ENCODE results near the gene USH2A.

USH2A gene

GRCh38 chr1:216057947-216058346 lies 365.3 kb downstream of the USH2A start:
- H3K9me3 ChIP-seq (ENCODE audit: insufficient read depth, low read depth, low read length): no peaks in the 10 kb centered on the region
- no peaks in the 10 kb centered on the region for H3K36me3 ChIP-seq (ENCODE audit: insufficient read depth, low read depth, low read length)
- H3K4me1 ChIP-seq (ENCODE audit: insufficient read depth, low read length): no peaks in the 10 kb centered on the region
- H3K27ac ChIP-seq (ENCODE audit: low read length): no peak overlapping the region
- H3K27me3 ChIP-seq (ENCODE audit: insufficient read depth, low read length): no peaks in the 10 kb centered on the region
- no peak overlapping the region for H3K4me3 ChIP-seq (ENCODE audit: low read length)
- H3K9ac ChIP-seq (ENCODE audit: low read depth, low read length): no peak overlapping the region

- Histone ChIP-seq H3K27ac (ENCODE audit: low read length) (no peak overlapping the region), H3K36me3 (ENCODE audit: insufficient read depth, low read depth, low read length) (no peaks in the 10 kb centered on the region), H3K4me3 (ENCODE audit: low read length) (no peak overlapping the region), H3K9ac (ENCODE audit: low read depth, low read length) (no peak overlapping the region), H3K27me3 (ENCODE audit: insufficient read depth, low read length) (no peaks in the 10 kb centered on the region), H3K4me1 (ENCODE audit: insufficient read depth, low read length) (no peaks in the 10 kb centered on the region), H3K9me3 (ENCODE audit: insufficient read depth, low read depth, low read length) (no peaks in the 10 kb centered on the region)
Observed at GRCh38 chr1:216057063-216057462, 366.2 kb downstream of the USH2A start.

- Histone ChIP-seq H3K27me3 (ENCODE audit: insufficient read depth, low read length) (no peaks in the 10 kb centered on the region), H3K9me3 (ENCODE audit: insufficient read depth, low read depth, low read length) (no peaks in the 10 kb centered on the region), H3K27ac (ENCODE audit: low read length) (no peak overlapping the region), H3K36me3 (ENCODE audit: insufficient read depth, low read depth, low read length) (no peaks in the 10 kb centered on the region), H3K4me1 (ENCODE audit: insufficient read depth, low read length) (no peaks in the 10 kb centered on the region), H3K4me3 (ENCODE audit: low read length) (no peak overlapping the region), H3K9ac (ENCODE audit: low read depth, low read length) (no peak overlapping the region)
Observed at GRCh38 chr1:216055004-216055403, 368.2 kb downstream of the USH2A start.

GRCh38 chr1:216054600-216054999 lies 368.6 kb downstream of the USH2A start:
- no peaks in the 10 kb centered on the region for H3K36me3 ChIP-seq (ENCODE audit: insufficient read depth, low read depth, low read length)
- no peaks in the 10 kb centered on the region for H3K9me3 ChIP-seq (ENCODE audit: insufficient read depth, low read depth, low read length)
- H3K27ac ChIP-seq (ENCODE audit: low read length): no peak overlapping the region
- no peaks in the 10 kb centered on the region for H3K4me1 ChIP-seq (ENCODE audit: insufficient read depth, low read length)
- no peak overlapping the region for H3K9ac ChIP-seq (ENCODE audit: low read depth, low read length)
- no peaks in the 10 kb centered on the region for H3K27me3 ChIP-seq (ENCODE audit: insufficient read depth, low read length)
- no peak overlapping the region for H3K4me3 ChIP-seq (ENCODE audit: low read length)

GRCh38 chr1:216051071-216051470 lies 372.2 kb downstream of the USH2A start:
- Histone ChIP-seq H3K4me3 (ENCODE audit: low read length) (no peak overlapping the region), H3K4me1 (ENCODE audit: insufficient read depth, low read length) (no peaks in the 10 kb centered on the region), H3K36me3 (ENCODE audit: insufficient read depth, low read depth, low read length) (no peaks in the 10 kb centered on the region), H3K9ac (ENCODE audit: low read depth, low read length) (no peak overlapping the region), H3K9me3 (ENCODE audit: insufficient read depth, low read depth, low read length) (no peaks in the 10 kb centered on the region), H3K27ac (ENCODE audit: low read length) (no peak overlapping the region), H3K27me3 (ENCODE audit: insufficient read depth, low read length) (no peaks in the 10 kb centered on the region)

GRCh38 chr1:216049741-216050430 lies 373.4 kb downstream of the USH2A start:
- H3K36me3 ChIP-seq (ENCODE audit: insufficient read depth, low read depth, low read length): no peaks in the 10 kb centered on the region
- no peak overlapping the region for H3K4me3 ChIP-seq (ENCODE audit: low read length)
- no peak overlapping the region for H3K27ac ChIP-seq (ENCODE audit: low read length)
- no peaks in the 10 kb centered on the region for H3K4me1 ChIP-seq (ENCODE audit: insufficient read depth, low read length)
- H3K27me3 ChIP-seq (ENCODE audit: insufficient read depth, low read length): no peaks in the 10 kb centered on the region
- no peak overlapping the region for H3K9ac ChIP-seq (ENCODE audit: low read depth, low read length)
- H3K9me3 ChIP-seq (ENCODE audit: insufficient read depth, low read depth, low read length): no peaks in the 10 kb centered on the region

- H3K27ac ChIP-seq (ENCODE audit: low read length): no peak overlapping the region
- H3K27me3 ChIP-seq (ENCODE audit: insufficient read depth, low read length): no peaks in the 10 kb centered on the region
Observed at GRCh38 chr1:216047811-216048572, 375.3 kb downstream of the USH2A start.

GRCh38 chr1:216046336-216046735 lies 376.9 kb downstream of the USH2A start:
- no peaks in the 10 kb centered on the region for H3K9me3 ChIP-seq (ENCODE audit: insufficient read depth, low read depth, low read length)
- no peak overlapping the region for H3K4me3 ChIP-seq (ENCODE audit: low read length)
- H3K27ac ChIP-seq (ENCODE audit: low read length): no peak overlapping the region
- no peaks in the 10 kb centered on the region for H3K36me3 ChIP-seq (ENCODE audit: insufficient read depth, low read depth, low read length)
- H3K9ac ChIP-seq (ENCODE audit: low read depth, low read length): no peak overlapping the region
- no peaks in the 10 kb centered on the region for H3K4me1 ChIP-seq (ENCODE audit: insufficient read depth, low read length)
- H3K27me3 ChIP-seq (ENCODE audit: insufficient read depth, low read length): no peaks in the 10 kb centered on the region

More at GRCh38 chr1:216047811-216048572, 375.3 kb downstream of the USH2A start:
- no peaks in the 10 kb centered on the region for H3K4me1 ChIP-seq (ENCODE audit: insufficient read depth, low read length)
- H3K9me3 ChIP-seq (ENCODE audit: insufficient read depth, low read depth, low read length): no peaks in the 10 kb centered on the region
- no peaks in the 10 kb centered on the region for H3K36me3 ChIP-seq (ENCODE audit: insufficient read depth, low read depth, low read length)
- H3K9ac ChIP-seq (ENCODE audit: low read depth, low read length): no peak overlapping the region
- H3K4me3 ChIP-seq (ENCODE audit: low read length): no peak overlapping the region

GRCh38 chr1:216045400-216045799 lies 377.8 kb downstream of the USH2A start:
- Histone ChIP-seq H3K4me3 (ENCODE audit: low read length) (no peak overlapping the region), H3K27ac (ENCODE audit: low read length) (no peak overlapping the region), H3K9me3 (ENCODE audit: insufficient read depth, low read depth, low read length) (no peaks in the 10 kb centered on the region), H3K36me3 (ENCODE audit: insufficient read depth, low read depth, low read length) (no peaks in the 10 kb centered on the region), H3K27me3 (ENCODE audit: insufficient read depth, low read length) (no peaks in the 10 kb centered on the region), H3K4me1 (ENCODE audit: insufficient read depth, low read length) (no peaks in the 10 kb centered on the region), H3K9ac (ENCODE audit: low read depth, low read length) (no peak overlapping the region)

GRCh38 chr1:216044538-216044937 lies 378.7 kb downstream of the USH2A start:
- no peak overlapping the region for H3K27ac ChIP-seq (ENCODE audit: low read length)
- H3K9ac ChIP-seq (ENCODE audit: low read depth, low read length): no peak overlapping the region
- H3K4me1 ChIP-seq (ENCODE audit: insufficient read depth, low read length): no peaks in the 10 kb centered on the region
- no peak overlapping the region for H3K4me3 ChIP-seq (ENCODE audit: low read length)
- no peaks in the 10 kb centered on the region for H3K27me3 ChIP-seq (ENCODE audit: insufficient read depth, low read length)
- H3K36me3 ChIP-seq (ENCODE audit: insufficient read depth, low read depth, low read length): no peaks in the 10 kb centered on the region
- H3K9me3 ChIP-seq (ENCODE audit: insufficient read depth, low read depth, low read length): no peaks in the 10 kb centered on the region

GRCh38 chr1:216034506-216034905 lies 388.7 kb downstream of the USH2A start:
- Histone ChIP-seq H3K36me3 (ENCODE audit: insufficient read depth, low read depth, low read length) (no peaks in the 10 kb centered on the region), H3K27me3 (ENCODE audit: insufficient read depth, low read length) (no peaks in the 10 kb centered on the region), H3K27ac (ENCODE audit: low read length) (no peak overlapping the region), H3K4me1 (ENCODE audit: insufficient read depth, low read length) (no peaks in the 10 kb centered on the region), H3K9me3 (ENCODE audit: insufficient read depth, low read depth, low read length) (no peaks in the 10 kb centered on the region), H3K9ac (ENCODE audit: low read depth, low read length) (no peak overlapping the region), H3K4me3 (ENCODE audit: low read length) (no peak overlapping the region)

GRCh38 chr1:216032961-216033614 lies 390.2 kb downstream of the USH2A start:
- Histone ChIP-seq H3K4me1 (ENCODE audit: insufficient read depth, low read length) (no peaks in the 10 kb centered on the region), H3K4me3 (ENCODE audit: low read length) (no peak overlapping the region), H3K9ac (ENCODE audit: low read depth, low read length) (no peak overlapping the region), H3K9me3 (ENCODE audit: insufficient read depth, low read depth, low read length) (no peaks in the 10 kb centered on the region), H3K27ac (ENCODE audit: low read length) (no peak overlapping the region), H3K27me3 (ENCODE audit: insufficient read depth, low read length) (no peaks in the 10 kb centered on the region), H3K36me3 (ENCODE audit: insufficient read depth, low read depth, low read length) (no peaks in the 10 kb centered on the region)
